Ishikawa (cell line): Measurements from ENCODE around the gene HDLBP.

Experiments used
- CEBPB ChIP-seq: IDR thresholded peaks from 2 replicates; pipeline ENCODE4 v1.6.1; 2012
- CREB1 ChIP-seq: IDR thresholded peaks from 2 replicates; pipeline ENCODE4 v1.6.1; 2012; ENCODE audit warnings: low read depth
- EGR1 ChIP-seq: IDR thresholded peaks from 2 replicates; pipeline ENCODE4 v1.6.1; 2012
- EP300 ChIP-seq: IDR thresholded peaks from 2 replicates; pipeline ENCODE4 v1.6.1; 2012; ENCODE audit warnings: borderline replicate concordance
- FOXM1 ChIP-seq: IDR thresholded peaks from 2 replicates; pipeline ENCODE4 v1.6.1; 2012; ENCODE audit warnings: low read depth, borderline replicate concordance
- MAX ChIP-seq: IDR thresholded peaks from 2 replicates; pipeline ENCODE4 v1.6.1; 2012
- NFIC ChIP-seq: IDR thresholded peaks from 2 replicates; pipeline ENCODE4 v1.6.1; 2012
- RAD21 ChIP-seq: IDR thresholded peaks from 2 replicates; pipeline ENCODE4 v1.6.1; 2012; ENCODE audit warnings: low read depth
- REST ChIP-seq: IDR thresholded peaks from 2 replicates; pipeline ENCODE4 v1.6.1; 2012; ENCODE audit warnings: low read depth, mild to moderate bottlenecking
- TAF1 ChIP-seq: IDR thresholded peaks from 2 replicates; pipeline ENCODE4 v1.6.1; 2012; ENCODE audit warnings: low read depth, mild to moderate bottlenecking
- TCF12 ChIP-seq: IDR thresholded peaks from 2 replicates; pipeline ENCODE4 v1.6.1; 2012; ENCODE audit warnings: low read depth
- TEAD4 ChIP-seq: IDR thresholded peaks from 2 replicates; pipeline ENCODE4 v1.6.1; 2012
- USF1 ChIP-seq: IDR thresholded peaks from 2 replicates; pipeline ENCODE4 v1.6.1; 2012
- YY1 ChIP-seq: IDR thresholded peaks from 2 replicates; pipeline ENCODE4 v1.6.1; 2012; ENCODE audit warnings: low read depth
- ZBTB7A ChIP-seq: IDR thresholded peaks from 2 replicates; pipeline ENCODE4 v1.6.1; 2012; ENCODE audit warnings: low read depth

Gene HDLBP

GRCh38 chr2:241225983-241226382 lies 89.5 kb downstream of the HDLBP start:
- no peak for TF ChIP-seq FOXM1

- no peak for TF ChIP-seq TAF1
- no peak for TF ChIP-seq USF1
- TF ChIP-seq MAX, result no peak
- no peak for TF ChIP-seq FOXM1
- no peak for TF ChIP-seq TEAD4
- TF ChIP-seq EP300, result no peak
- TF ChIP-seq TCF12, result no peak
- no peak for TF ChIP-seq EGR1
- TF ChIP-seq CEBPB, result no peak
- no peak for TF ChIP-seq REST
- TF ChIP-seq ZBTB7A, result no peak
- TF ChIP-seq NFIC, result no peak
- no peak for TF ChIP-seq CREB1
- no peak for TF ChIP-seq RAD21
- TF ChIP-seq YY1, result no peak
Observed at GRCh38 chr2:241225545-241225944, 89.9 kb downstream of the HDLBP start.

GRCh38 chr2:241224851-241225438 lies 90.5 kb downstream of the HDLBP start:
- no peak for TF ChIP-seq YY1
- no peak for TF ChIP-seq CREB1
- TF ChIP-seq NFIC, result no peak
- TF ChIP-seq ZBTB7A, result no peak
- no peak for TF ChIP-seq TEAD4
- no peak for TF ChIP-seq FOXM1
- TF ChIP-seq TCF12, result no peak
- no peak for TF ChIP-seq EGR1
- TF ChIP-seq EP300, result no peak
- no peak for TF ChIP-seq TAF1

- no peak for TF ChIP-seq EGR1
- no peak for TF ChIP-seq CEBPB
- TF ChIP-seq ZBTB7A, result 0 out of 2 replicates have a peak, but pooled peaks have one; percentile 18
- no peak for TF ChIP-seq USF1
Observed at GRCh38 chr2:241224018-241224850, 91.2 kb downstream of the HDLBP start.

- TF ChIP-seq YY1, result no peak
- TF ChIP-seq NFIC, result no peak
- TF ChIP-seq CREB1, result no peak
- no peak for TF ChIP-seq RAD21
- TF ChIP-seq REST, result no peak
- no peak for TF ChIP-seq CEBPB
- no peak for TF ChIP-seq USF1
- no peak for TF ChIP-seq MAX
- no peak for TF ChIP-seq EP300
- TF ChIP-seq TEAD4, result no peak
- TF ChIP-seq FOXM1, result no peak
Observed at GRCh38 chr2:241223211-241224017, 92.1 kb downstream of the HDLBP start.
